NCI-H187 (cell line): ENCODE measurements around the gene LACTBL1.
A peak's percentile ranks its signal among the peaks of the same experiment; 100 is the strongest.

Experiments used
- DNase-seq, 2 experiments: peaks; one replicate each; lab custom pipeline; 2025; lab: John Stamatoyannopoulos, UW

The LACTBL1 gene

GRCh38 chr1:22944346-22945055 lies 28.2 kb downstream of the LACTBL1 start:
- no peak for DNase-seq

- no peak for DNase-seq
These were observed 31.4 kb downstream of the LACTBL1 start for GRCh38 chr1:22941257-22941656.

- no peak for DNase-seq
These were observed 36.0 kb downstream of the LACTBL1 start for GRCh38 chr1:22936681-22937080.

- no peak for DNase-seq
These were observed 37.2 kb downstream of the LACTBL1 start for GRCh38 chr1:22935433-22935832.

DNA sequence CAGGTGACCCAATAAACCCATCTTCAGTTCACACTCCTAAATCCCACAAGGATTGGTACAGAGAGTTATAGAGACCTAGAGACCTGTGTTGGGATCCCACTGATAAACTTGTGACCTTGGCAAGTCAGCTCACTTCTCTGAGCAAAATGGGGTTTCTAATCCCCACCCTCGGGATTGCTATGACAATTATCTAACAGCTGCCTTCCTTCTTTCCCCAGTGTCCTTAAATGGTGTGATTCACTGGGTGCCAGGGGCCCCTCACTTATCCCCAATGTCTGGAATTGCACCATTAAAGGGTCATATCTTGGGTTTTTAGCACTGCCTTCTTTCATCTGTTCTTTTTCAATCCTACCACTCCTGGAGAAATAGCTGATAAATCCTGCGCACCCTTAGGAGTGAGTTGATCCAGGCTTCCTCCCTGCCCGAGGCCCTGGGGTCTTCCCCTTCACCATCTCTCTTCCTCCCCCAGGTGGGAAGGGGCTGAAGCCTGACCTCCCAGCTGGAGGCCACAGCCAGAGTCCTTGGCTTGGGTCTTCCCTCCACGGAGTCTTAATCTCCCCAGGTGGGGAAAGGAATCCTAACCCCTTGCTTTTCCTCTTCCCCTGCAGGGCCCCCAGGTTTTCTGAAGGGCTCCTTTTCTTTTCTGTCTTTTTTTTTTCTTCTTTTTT lies 39.7 kb downstream of the LACTBL1 start:
- no peak for DNase-seq

DNA sequence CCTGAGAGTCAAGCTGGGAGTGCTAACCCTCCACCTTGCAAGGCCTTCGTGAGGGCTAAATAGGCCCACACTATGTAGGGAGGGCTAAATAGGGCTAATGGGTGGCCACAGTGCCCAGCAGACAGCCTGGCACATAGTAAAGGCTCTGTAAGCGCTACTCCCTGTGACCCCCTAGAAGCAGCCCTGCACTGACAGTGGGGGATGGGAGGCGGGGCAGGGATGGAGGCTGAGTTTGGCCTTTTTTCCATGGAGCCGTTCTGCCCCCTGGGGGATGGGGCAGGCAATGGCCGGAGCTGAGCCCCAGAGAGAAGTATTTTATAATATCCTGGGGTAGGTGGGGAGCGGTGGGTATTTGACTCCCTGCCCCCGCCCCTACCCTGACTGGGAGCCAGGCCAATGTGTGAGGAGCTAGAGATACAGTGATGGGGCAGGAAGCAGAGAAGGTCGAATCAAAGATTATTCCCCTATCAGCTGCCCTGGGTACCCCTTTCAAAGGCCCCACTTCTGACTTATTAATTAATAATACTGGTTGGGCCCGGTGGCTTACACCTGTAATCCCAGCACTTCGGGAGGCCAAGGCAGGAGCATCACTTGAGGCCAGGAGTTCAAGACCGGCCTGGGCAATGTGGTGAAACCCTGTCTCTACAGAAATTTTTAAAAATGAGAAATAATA lies 42.3 kb downstream of the LACTBL1 start:
- DNase-seq: no peak

DNA sequence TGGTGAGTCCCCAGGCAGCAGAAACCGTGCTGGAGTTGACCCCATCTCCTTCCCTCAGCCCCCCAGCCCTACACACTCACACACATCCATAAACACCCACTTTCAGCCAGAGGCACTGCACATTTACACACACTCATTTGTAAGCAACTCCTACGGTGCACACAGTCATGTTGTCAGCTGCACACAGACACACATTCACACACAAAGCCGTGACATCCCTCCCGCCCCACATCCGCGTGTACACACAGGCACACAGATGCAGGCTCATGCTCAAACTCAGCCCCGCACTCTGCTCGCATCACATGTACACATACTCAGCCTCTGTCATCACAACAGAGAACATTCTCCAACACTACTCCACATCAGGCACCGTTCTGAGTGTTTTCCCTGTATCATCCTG lies 47.6 kb downstream of the LACTBL1 start:
- DNase-seq: no peak

DNA sequence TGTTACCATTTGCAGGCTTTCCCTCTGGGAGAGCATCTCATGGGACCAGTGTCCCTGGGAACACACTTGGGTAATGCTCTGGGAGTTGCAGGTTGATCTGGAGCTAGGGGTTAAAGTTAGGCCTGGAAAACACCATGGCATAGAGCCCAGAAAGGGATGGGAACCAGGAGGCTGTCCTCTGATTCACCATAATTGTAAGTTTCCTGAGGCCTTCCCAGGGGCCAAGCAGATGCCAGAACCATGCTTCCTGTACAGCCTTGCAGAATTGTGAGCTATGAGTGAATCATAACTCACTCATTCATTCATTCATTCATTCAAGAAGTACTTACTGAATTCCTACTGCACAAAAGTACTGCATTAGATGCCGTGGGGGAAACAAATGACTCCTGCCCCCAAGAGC lies 50.0 kb downstream of the LACTBL1 start:
- DNase-seq: no peak

DNA sequence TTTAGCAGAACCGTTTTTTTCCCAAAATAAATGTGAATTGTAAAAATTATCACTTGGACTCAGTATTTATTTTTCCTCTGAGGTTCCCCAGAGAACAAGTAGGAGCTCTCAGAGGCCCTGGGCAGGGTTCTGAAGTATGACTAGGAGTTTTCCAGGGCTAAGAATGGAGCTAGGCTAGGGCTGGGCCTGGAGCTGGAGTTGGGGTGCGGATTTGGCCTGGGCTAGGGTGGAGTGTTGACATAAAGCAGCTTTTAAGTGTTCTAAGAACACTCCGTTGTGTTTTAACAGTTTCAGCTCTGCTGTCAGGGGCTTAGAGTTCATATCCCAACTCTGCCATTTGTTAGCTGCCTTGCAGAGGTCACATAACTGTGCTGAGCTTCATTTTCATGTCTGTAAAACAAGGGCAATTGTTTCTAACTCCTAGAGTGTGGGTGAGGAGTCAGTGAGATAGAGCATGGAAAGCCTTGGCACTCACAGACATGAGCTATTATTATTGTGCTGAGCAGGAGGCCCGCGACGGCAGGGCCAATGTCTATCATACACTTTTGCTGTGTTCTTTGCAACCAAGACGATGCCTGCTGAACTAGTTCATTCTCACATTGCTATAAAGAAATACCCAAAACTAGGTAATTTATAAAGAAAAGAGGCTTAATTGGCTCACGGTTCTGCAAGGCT lies 51.1 kb downstream of the LACTBL1 start:
- DNase-seq: no peak

GRCh38 chr1:22920734-22921451 lies 51.8 kb downstream of the LACTBL1 start:
- no peak for DNase-seq

- DNase-seq: no peak
These were observed 52.5 kb downstream of the LACTBL1 start for GRCh38 chr1:22920026-22920733.

DNA sequence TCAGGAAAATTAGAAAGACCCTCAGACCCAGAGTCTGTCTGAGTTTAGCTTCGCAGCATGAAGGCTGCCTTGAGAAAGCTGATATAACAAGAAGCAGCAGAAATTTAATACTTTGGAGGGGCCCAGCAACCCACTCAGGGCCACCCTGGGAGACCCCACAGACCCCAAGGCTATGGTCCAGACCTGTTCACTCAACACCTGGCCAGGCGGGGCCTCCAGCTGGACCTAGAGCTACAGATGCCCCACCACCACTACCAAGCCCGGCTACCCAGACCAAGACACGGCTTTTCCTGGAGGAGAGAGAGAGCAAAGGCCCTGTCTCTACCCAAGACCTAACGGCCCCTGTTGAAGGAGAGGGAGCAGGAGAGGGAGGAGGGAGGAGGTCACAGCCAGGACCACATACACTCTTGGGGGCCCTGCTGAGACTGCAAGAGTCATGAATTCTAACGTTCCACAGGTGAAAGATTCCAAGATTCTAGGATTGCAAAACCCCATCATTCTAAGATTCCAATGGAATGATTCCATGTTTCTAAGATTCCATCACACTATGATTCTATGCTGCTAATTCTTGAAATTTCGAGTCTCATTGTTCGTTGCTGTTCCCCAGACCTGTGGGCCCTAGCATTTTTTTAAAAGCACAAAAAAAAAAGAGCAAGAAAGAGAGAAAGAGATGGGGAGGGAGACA lies 53.2 kb downstream of the LACTBL1 start:
- DNase-seq: no peak

GRCh38 chr1:22918644-22919043 lies 54.0 kb downstream of the LACTBL1 start:
- no peak for DNase-seq

- no peak for DNase-seq
These were observed 54.7 kb downstream of the LACTBL1 start for GRCh38 chr1:22917989-22918388.

DNA sequence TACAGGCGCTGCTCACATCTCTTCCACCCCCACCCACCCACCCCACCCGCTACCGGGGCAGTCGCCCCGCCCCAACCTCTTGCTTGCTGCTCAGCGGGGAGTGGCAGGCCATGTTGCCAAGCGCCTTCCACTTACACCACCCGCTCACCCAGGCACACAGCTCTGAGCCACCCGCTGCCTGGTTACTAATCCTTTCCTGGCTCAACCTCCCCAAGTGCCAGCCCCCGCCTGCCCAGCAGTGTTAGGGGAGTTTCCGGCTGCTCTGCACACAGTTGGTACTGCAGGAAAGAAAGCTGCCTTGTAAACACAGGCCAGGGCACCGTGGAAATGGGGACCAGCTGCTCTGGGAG lies 56.2 kb downstream of the LACTBL1 start:
- DNase-seq: peak in 1 of 2 experiments; percentile 14

GRCh38 chr1:22915816-22916470 lies 56.7 kb downstream of the LACTBL1 start:
- DNase-seq: no peak

DNA sequence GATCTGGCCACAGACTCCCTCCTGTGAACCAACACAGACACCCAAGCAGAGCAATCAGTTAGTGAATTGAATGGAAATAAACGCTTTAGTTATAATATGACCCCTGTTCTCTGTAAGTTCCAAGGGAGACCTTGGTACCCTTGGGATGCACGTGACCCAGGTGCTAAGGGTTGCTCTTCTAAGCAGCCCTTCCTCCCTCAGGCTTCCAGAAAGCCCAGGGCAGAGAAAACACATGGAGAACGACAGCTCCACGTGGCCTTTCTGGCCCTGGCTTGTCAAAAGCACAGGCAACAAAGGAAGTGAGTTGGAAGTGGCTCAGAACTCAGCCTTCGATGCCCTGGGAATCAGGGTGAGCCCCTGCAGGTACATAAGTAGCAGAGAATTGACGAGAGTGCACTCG lies 57.4 kb downstream of the LACTBL1 start:
- no peak for DNase-seq

DNA sequence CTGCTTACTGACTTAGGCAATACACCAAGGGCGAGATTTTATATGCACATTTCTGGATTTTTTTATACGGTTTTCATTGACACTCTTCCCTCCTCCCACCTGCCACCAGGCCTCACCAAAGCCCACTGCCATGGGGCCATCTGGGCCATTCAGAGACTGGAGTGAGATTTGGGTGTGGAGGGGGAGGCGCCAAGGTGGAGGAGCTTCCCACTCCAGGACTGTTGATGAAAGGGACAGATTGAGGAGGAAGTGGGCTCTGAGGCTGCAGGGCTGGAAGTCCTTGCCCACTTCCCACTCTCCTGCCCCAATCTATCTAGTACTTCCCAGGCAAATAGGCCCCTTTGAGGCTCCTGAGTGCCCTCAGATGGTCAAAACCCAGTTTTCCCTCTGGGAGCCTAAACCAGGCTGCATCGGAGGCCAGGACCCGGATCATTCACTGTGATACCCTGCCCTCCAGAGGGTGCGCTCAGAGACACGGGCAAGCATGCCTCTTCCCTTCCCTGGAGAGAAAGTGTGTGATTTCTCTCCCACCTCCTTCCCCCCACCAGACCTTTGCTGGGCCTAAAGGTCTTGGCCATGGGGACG lies 57.9 kb downstream of the LACTBL1 start:
- DNase-seq: no peak

DNA sequence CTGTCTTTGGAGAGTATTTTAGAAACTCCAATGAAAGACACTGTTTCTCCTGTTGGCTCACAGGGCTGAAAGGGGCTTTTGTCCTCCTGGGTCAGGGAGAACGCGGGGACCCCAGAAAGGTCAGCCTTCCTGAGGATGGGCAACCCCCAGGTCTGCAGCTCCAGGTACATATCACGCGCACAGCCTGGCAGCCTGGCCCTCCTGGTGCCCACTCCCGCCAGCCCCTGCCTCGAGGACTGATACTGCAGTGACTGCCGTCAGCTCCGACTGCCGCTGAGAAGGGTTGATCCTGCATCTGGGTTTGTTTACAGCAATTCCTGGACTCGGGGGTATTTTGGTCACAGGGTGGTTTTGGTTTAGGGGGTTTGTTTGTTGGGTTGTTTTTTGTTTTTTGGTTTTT lies 58.5 kb downstream of the LACTBL1 start:
- DNase-seq: no peak
